Left lung (tissue), 10 donors: Measurements from ENCODE around the gene GPC5. TPM values are rescaled to one million over a fixed set of nuclear protein-coding genes. Genes with fewer than 3 reads are reported as not detected.

Source experiments
- ATAC-seq: fragments of 200-7000 bp; cut with Tn5 transposase; one replicate; pipeline ENCODE4 v1.9.1; 2020; ENCODE audit warnings: moderate library complexity
- DNase-seq, 4 donors: peaks; one replicate each; pipeline ENCODE4 v3.0.0-alpha.2; 2013 to 2020
- H3K27ac ChIP-seq, 2 donors: fragments of 200-600 bp; sonication (generic) in 1 of 2; one replicate each; pipeline versions ENCODE4 v1.5.0 to v1.8.0; 2020 to 2021
- H3K27me3 ChIP-seq, 2 donors: fragments of 200-600 bp; sonication (generic) in 1 of 2; one replicate each; pipeline versions ENCODE4 v1.5.0 to v1.8.0; 2020 to 2021
- H3K36me3 ChIP-seq, 2 donors: fragments of 200-600 bp; sonication (generic) in 1 of 2; one replicate each; pipeline versions ENCODE4 v1.5.0 to v1.8.0; 2020 to 2021
- H3K4me1 ChIP-seq, 2 donors: fragments of 200-600 bp; one replicate each; pipeline ENCODE4 v1.8.0; 2021
- H3K4me3 ChIP-seq, 2 donors: fragments of 200-600 bp; sonication (generic) in 1 of 2; one replicate each; pipeline versions ENCODE4 v1.5.0 to v1.8.0; 2020 to 2021; ENCODE audit warnings: mild to moderate bottlenecking in 1 of 2
- H3K9me3 ChIP-seq, 2 donors: fragments of 200-600 bp; sonication (generic) in 1 of 2; one replicate each; pipeline versions ENCODE4 v1.5.0 to v1.8.0; 2020 to 2021
- CTCF ChIP-seq, 2 donors: fragments of 200-600 bp; sonication (generic) in 1 of 2; IDR thresholded peaks; one replicate each; pipeline versions ENCODE4 v1.5.0 to v1.8.0; 2021; ENCODE audit warnings: antibody characterized with exemption in 2 of 2
- intact Hi-C, 2 donors: fragments of 100-400 bp; cut with DNase I; formaldehyde crosslinking; loops; one replicate each; pipeline versions ENCODE4 v1.11.2 to v1.14.2; 2022
- polyA plus RNA-seq, 6 donors: library from polyadenylated mRNA; unstranded; fragments of 120-200 nt; gene quantifications; one replicate each; pipeline ENCODE4 v1.2.1, GENCODE V29; 2013; ENCODE audit not compliant: insufficient read length in 6 of 6
- total RNA-seq, 2 donors: library from RNA; stranded (reverse); fragmentation: NEBNext Ultra II Directional; extraction: Animal tissue kit (Norgen Biotek cat#: 25700); gene quantifications; one replicate each; pipeline ENCODE4 v1.2.1, GENCODE V29; 2021
- donor health status: DM: no; HTN: yes; CAD: no.
- donor health status: DM: no; HTN: no; CAD: no.

Gene GPC5
- total and polyA plus RNA-seq, 8 donors = 9.2 to 19.5 (median 11.5) TPM

- H3K9me3 ChIP-seq = no peaks in the 10 kb centered on the region
- H3K4me3 ChIP-seq = no peak overlapping the region
- DNase-seq = no peak
- H3K4me1 ChIP-seq = no peaks in the 10 kb centered on the region
- H3K27ac ChIP-seq = no peak overlapping the region
- no peaks in the 10 kb centered on the region for H3K36me3 ChIP-seq
- TF ChIP-seq CTCF (IDR thresholded peaks at IDR 0.05) = no peak
- ATAC-seq = no peak
- intact Hi-C loops = no loop called here
- no peaks in the 10 kb centered on the region for H3K27me3 ChIP-seq
These were observed 1323.2 kb downstream of the GPC5 start for GRCh38 chr13:92721620-92722019.

GRCh38 chr13:92727118-92727517 is 1328.7 kb downstream of the GPC5 start:
- DNase-seq (peak in 2 of 4 donors; percentile 22 to 27), ATAC-seq (no peak)
- H3K27ac ChIP-seq = no peak overlapping the region
- intact Hi-C loops = no loop called here
- H3K9me3 ChIP-seq = no peaks in the 10 kb centered on the region
- TF ChIP-seq CTCF (IDR thresholded peaks at IDR 0.05) = no peak
- H3K4me3 ChIP-seq = no peak overlapping the region
- no peaks in the 10 kb centered on the region for H3K27me3 ChIP-seq
- no peaks in the 10 kb centered on the region for H3K36me3 ChIP-seq
- no peaks in the 10 kb centered on the region for H3K4me1 ChIP-seq

- DNase-seq (no peak), ATAC-seq (no peak)
- intact Hi-C loops = no loop called here
- Histone ChIP-seq H3K27me3 (no peaks in the 10 kb centered on the region), H3K4me1 (no peaks in the 10 kb centered on the region), H3K9me3 (peaks cover 0 to 19% of the 10 kb centered on the region in 2 donors), H3K27ac (no peak overlapping the region), H3K4me3 (no peak overlapping the region), H3K36me3 (no peaks in the 10 kb centered on the region)
- TF ChIP-seq CTCF (IDR thresholded peaks at IDR 0.05) = no peak
These were observed 1335.6 kb downstream of the GPC5 start for GRCh38 chr13:92734068-92734467.

GRCh38 chr13:92734545-92734944 is 1336.1 kb downstream of the GPC5 start:
- intact Hi-C loops = no loop called here
- Histone ChIP-seq H3K9me3 (peaks cover 0 to 19% of the 10 kb centered on the region in 2 donors), H3K27me3 (no peaks in the 10 kb centered on the region), H3K36me3 (no peaks in the 10 kb centered on the region), H3K4me3 (no peak overlapping the region), H3K4me1 (no peaks in the 10 kb centered on the region), H3K27ac (no peak overlapping the region)
- DNase-seq (no peak), ATAC-seq (no peak)
- no peak for TF ChIP-seq CTCF (IDR thresholded peaks at IDR 0.05)

GRCh38 chr13:92735909-92736308 is 1337.5 kb downstream of the GPC5 start:
- intact Hi-C loops = no loop called here
- no peak for TF ChIP-seq CTCF (IDR thresholded peaks at IDR 0.05)

More at GRCh38 chr13:92735909-92736308, 1337.5 kb downstream of the GPC5 start:
- H3K4me3 ChIP-seq = no peak overlapping the region
- ATAC-seq (no peak), DNase-seq (no peak)
- no peaks in the 10 kb centered on the region for H3K4me1 ChIP-seq
- no peaks in the 10 kb centered on the region for H3K27me3 ChIP-seq
- H3K27ac ChIP-seq = no peak overlapping the region
- peaks cover 0 to 19% of the 10 kb centered on the region in 2 donors for H3K9me3 ChIP-seq
- H3K36me3 ChIP-seq = no peaks in the 10 kb centered on the region
